HepG2 (cell line): ENCODE measurements around the gene ZNF32. TPM values are rescaled to one million over a fixed set of nuclear protein-coding genes. Genes with fewer than 3 reads are reported as not detected.

Experiments
- ATAC-seq: fragments of 200-7000 bp; cut with Tn5 transposase; 3 replicates; pipeline ENCODE4 v1.9.1; 2020; ENCODE audit warnings: mild to moderate bottlenecking, moderate library complexity
- BruUV-seq: library from RNA; stranded (reverse); fragments of 400-500 nt; replicated peaks from 2 replicates; lab custom pipeline; 2021; lab: Mats Ljungman, UMichigan
- CTCF ChIA-PET: fragments of 300-600 bp; formaldehyde crosslinking; extraction: SDS; loops from one replicate; lab custom pipeline; 2021; ENCODE audit warnings: low total read pairs, inconsistent platforms, low intra/inter-chr PET ratio; lab: Yijun Ruan, JAX
- POLR2A ChIA-PET: fragments of 350-600 bp; sonication (Branson Sonifier 250); formaldehyde crosslinking; loops from one replicate; lab custom pipeline; 2020; ENCODE audit warnings: antibody characterized with exemption, inconsistent platforms; lab: Yijun Ruan, JAX
- DNase-seq: peaks from one replicate; pipeline ENCODE4 v3.0.0-alpha.2; 2015; ENCODE audit warnings: low spot score
- FAIRE-seq: peaks from 3 replicates; lab custom pipeline; 2011; peaks lifted over from hg19 to GRCh38; lab: Jason Lieb, UNC
- H2AFZ ChIP-seq: one replicate; pipeline ENCODE4 v1.6.1; 2011; ENCODE audit warnings: low read length, inconsistent platforms
- H3K27ac ChIP-seq: fragments of 300-600 bp; 3 replicates; pipeline ENCODE4 v1.8.0; 2011; ENCODE audit warnings: mixed run types, mild to moderate bottlenecking, mixed read lengths, low read length, inconsistent platforms; ENCODE audit not compliant: insufficient read depth; ENCODE audit errors: extremely low read length
- H3K27me3 ChIP-seq, 2 experiments: fragments of 200-600 bp in 1 of 2; 2 replicates in 1 of 2; 3 replicates in 1 of 2; pipeline versions ENCODE4 v1.6.0 to v1.8.0; 2011; ENCODE audit warnings: low read length in 2 of 2, mild to moderate bottlenecking in 2 of 2, moderate library complexity in 2 of 2, inconsistent platforms in 1 of 2; ENCODE audit not compliant: insufficient read depth in 2 of 2, control insufficient read depth in 1 of 2
- H3K36me3 ChIP-seq, 2 experiments: fragments of 200-600 bp in 1 of 2; replicated peaks in 1 of 2; 2 replicates in 1 of 2; 3 replicates in 1 of 2; pipeline versions ENCODE4 v1.5.1 to v1.8.0; 2011; ENCODE audit warnings: low read length in 2 of 2, inconsistent platforms in 1 of 2; ENCODE audit not compliant: insufficient read depth in 2 of 2, control insufficient read depth in 1 of 2
- H3K4me1 ChIP-seq: 2 replicates; pipeline ENCODE4 v1.5.1; 2012; ENCODE audit warnings: low read length, inconsistent platforms; ENCODE audit not compliant: insufficient read depth
- H3K4me2 ChIP-seq: 2 replicates; pipeline ENCODE4 v1.6.0; 2011; ENCODE audit warnings: low read depth, low read length, inconsistent platforms
- H3K4me3 ChIP-seq, 3 experiments: fragments of 200-600 bp in 1 of 3; sonication (generic), shearing (Covaris generic) in 1 of 3; replicated peaks in 1 of 3; 2 replicates each; pipeline ENCODE4 v1.5.1; 2011 to 2016; ENCODE audit warnings: low read length in 3 of 3, inconsistent platforms in 2 of 3, low read depth in 2 of 3, mild to moderate bottlenecking in 2 of 3, control low read depth in 1 of 3, mixed read lengths in 1 of 3; ENCODE audit not compliant: insufficient read depth in 1 of 3
- H3K79me2 ChIP-seq: one replicate; pipeline ENCODE4 v1.6.1; 2011; ENCODE audit warnings: low read length, inconsistent platforms; ENCODE audit not compliant: insufficient read depth
- H3K9ac ChIP-seq: 2 replicates; pipeline ENCODE4 v1.6.0; 2011; ENCODE audit warnings: mild to moderate bottlenecking, low read depth, low read length, inconsistent platforms; ENCODE audit not compliant: insufficient read depth
- H3K9me3 ChIP-seq: 2 replicates; pipeline ENCODE4 v1.5.1; 2012; ENCODE audit warnings: mild to moderate bottlenecking, low read length
- H4K20me1 ChIP-seq: 2 replicates; pipeline ENCODE4 v1.6.0; 2011; ENCODE audit warnings: inconsistent platforms, mild to moderate bottlenecking, low read length, moderate library complexity; ENCODE audit not compliant: insufficient read depth
- ARNTL ChIP-seq: sonication (generic); formaldehyde crosslinking; IDR thresholded peaks from 2 replicates; pipeline ENCODE4 v1.4.0; 2020; ENCODE audit warnings: mild to moderate bottlenecking, missing genetic modification reagents
- BHLHE40 ChIP-seq: IDR thresholded peaks from 2 replicates; pipeline ENCODE4 v1.6.1; 2011; ENCODE audit warnings: low read length, improper control_type of control experiment
- HDAC1 ChIP-seq: sonication (generic); formaldehyde crosslinking; IDR thresholded peaks from 2 replicates; pipeline ENCODE4 v1.5.1; 2020; ENCODE audit warnings: mild to moderate bottlenecking, missing genetic modification reagents
- SIX1 ChIP-seq: sonication (generic); formaldehyde crosslinking; IDR thresholded peaks from 2 replicates; pipeline ENCODE4 v1.4.0; 2020; ENCODE audit warnings: missing genetic modification reagents, borderline replicate concordance
- ZNF10 ChIP-seq: sonication (generic); formaldehyde crosslinking; IDR thresholded peaks from 2 replicates; pipeline ENCODE4 v1.4.0; 2020; ENCODE audit warnings: mild to moderate bottlenecking, low read depth, missing genetic modification reagents, borderline replicate concordance
- ZNF709 ChIP-seq: sonication (generic); formaldehyde crosslinking; IDR thresholded peaks from 2 replicates; pipeline ENCODE4 v1.5.0; 2020; ENCODE audit warnings: mild to moderate bottlenecking, missing genetic modification reagents
- WGBS: methylation state at CpG from one replicate; pipeline ENCODE4 v1.1.6; 2017; ENCODE audit warnings: low lambda C conversion rate; 5-methylcytosine and 5-hydroxymethylcytosine counted together
- in situ Hi-C: cut with HindIII; loops from 2 replicates; pipeline ENCODE4 v1.10.0; 2017; ENCODE audit warnings: low pct_unique_long_range_greater_than_20kb; ENCODE audit not compliant: extremely low pct_ligation_motif_present
- intact Hi-C: fragments of 100-400 bp; cut with micrococcal nuclease; formaldehyde crosslinking; loops from one replicate; pipeline ENCODE4 v1.10.0; 2022; ENCODE audit not compliant: unreplicated experiment
- polyA plus RNA-seq, 8 experiments: library from polyadenylated mRNA; depleted of rRNA in 3 of 8; stranded (reverse) in 7 of 8; unstranded in 1 of 8; fragments of >200 nt; fragmentation: Illumina TruSeq in 4 of 8; extraction: Trizol in 4 of 8; gene quantifications; 2 replicates each; pipeline versions ENCODE4 v1.2.1 to v1.2.3, GENCODE V29; 2011 to 2016; ENCODE audit warnings: low read depth in 4 of 8, missing spikeins in 1 of 8, mixed read lengths in 1 of 8; ENCODE audit not compliant: insufficient read depth in 1 of 8
- total RNA-seq, 5 experiments: library from RNA; depleted of rRNA; stranded (reverse); fragments of >200 nt; fragmentation: Illumina TruSeq; extraction: Trizol; gene quantifications; 2 replicates each; pipeline ENCODE4 v1.2.3, GENCODE V29; 2016; ENCODE audit warnings: low read depth in 1 of 5
- TF ChIP-seq, protein P1 (sequence below): sonication (generic); formaldehyde crosslinking; IDR thresholded peaks from 2 replicates; pipeline ENCODE4 v1.4.0; 2020; ENCODE audit warnings: missing genetic modification reagents
- TF ChIP-seq, protein P2 (sequence below): sonication (generic); formaldehyde crosslinking; IDR thresholded peaks from 2 replicates; pipeline ENCODE4 v1.4.0; 2020; ENCODE audit warnings: missing genetic modification reagents

ZNF32 gene
- total and polyA plus RNA-seq, 2 of the 13 experiments (the other 11 are each of a cell fraction or from before 2014, with no cell fraction given): 12.5 to 16.9 TPM

GRCh38 chr10:43691485-43691884 is 42.8 kb upstream of the ZNF32 start:
- Histone ChIP-seq H3K79me2 (no peaks in the 10 kb centered on the region), H4K20me1 (no peaks in the 10 kb centered on the region), H3K27ac (no peak overlapping the region), H3K9me3 (no peaks in the 10 kb centered on the region), H2AFZ (no peak overlapping the region), H3K4me2 (no peak overlapping the region), H3K27me3 (peaks cover 0 to 9% of the 10 kb centered on the region in 2 experiments; a peak in 1 of 5 replicates), H3K36me3 (no peaks in the 10 kb centered on the region), H3K4me3 (no peak overlapping the region), H3K9ac (no peak overlapping the region), H3K4me1 (no peaks in the 10 kb centered on the region)
- ChIA-PET POLR2A (no interaction called here), CTCF (no interaction called here)
- TF ChIP-seq, protein P1, sequence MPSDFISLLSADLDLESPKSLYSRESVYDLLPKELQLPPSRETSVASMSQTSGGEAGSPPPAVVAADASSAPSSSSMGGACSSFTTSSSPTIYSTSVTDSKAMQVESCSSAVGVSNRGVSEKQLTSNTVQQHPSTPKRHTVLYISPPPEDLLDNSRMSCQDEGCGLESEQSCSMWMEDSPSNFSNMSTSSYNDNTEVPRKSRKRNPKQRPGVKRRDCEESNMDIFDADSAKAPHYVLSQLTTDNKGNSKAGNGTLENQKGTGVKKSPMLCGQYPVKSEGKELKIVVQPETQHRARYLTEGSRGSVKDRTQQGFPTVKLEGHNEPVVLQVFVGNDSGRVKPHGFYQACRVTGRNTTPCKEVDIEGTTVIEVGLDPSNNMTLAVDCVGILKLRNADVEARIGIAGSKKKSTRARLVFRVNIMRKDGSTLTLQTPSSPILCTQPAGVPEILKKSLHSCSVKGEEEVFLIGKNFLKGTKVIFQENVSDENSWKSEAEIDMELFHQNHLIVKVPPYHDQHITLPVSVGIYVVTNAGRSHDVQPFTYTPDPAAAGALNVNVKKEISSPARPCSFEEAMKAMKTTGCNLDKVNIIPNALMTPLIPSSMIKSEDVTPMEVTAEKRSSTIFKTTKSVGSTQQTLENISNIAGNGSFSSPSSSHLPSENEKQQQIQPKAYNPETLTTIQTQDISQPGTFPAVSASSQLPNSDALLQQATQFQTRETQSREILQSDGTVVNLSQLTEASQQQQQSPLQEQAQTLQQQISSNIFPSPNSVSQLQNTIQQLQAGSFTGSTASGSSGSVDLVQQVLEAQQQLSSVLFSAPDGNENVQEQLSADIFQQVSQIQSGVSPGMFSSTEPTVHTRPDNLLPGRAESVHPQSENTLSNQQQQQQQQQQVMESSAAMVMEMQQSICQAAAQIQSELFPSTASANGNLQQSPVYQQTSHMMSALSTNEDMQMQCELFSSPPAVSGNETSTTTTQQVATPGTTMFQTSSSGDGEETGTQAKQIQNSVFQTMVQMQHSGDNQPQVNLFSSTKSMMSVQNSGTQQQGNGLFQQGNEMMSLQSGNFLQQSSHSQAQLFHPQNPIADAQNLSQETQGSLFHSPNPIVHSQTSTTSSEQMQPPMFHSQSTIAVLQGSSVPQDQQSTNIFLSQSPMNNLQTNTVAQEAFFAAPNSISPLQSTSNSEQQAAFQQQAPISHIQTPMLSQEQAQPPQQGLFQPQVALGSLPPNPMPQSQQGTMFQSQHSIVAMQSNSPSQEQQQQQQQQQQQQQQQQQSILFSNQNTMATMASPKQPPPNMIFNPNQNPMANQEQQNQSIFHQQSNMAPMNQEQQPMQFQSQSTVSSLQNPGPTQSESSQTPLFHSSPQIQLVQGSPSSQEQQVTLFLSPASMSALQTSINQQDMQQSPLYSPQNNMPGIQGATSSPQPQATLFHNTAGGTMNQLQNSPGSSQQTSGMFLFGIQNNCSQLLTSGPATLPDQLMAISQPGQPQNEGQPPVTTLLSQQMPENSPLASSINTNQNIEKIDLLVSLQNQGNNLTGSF (CRISPR knock-in tag): no peak
- TF ChIP-seq SIX1 (CRISPR knock-in tag) (no peak), BHLHE40 (no peak), HDAC1 (no peak), ZNF709 (no peak), ARNTL (CRISPR knock-in tag) (no peak), ZNF10 (CRISPR knock-in tag) (no peak)
- TF ChIP-seq, protein P2, sequence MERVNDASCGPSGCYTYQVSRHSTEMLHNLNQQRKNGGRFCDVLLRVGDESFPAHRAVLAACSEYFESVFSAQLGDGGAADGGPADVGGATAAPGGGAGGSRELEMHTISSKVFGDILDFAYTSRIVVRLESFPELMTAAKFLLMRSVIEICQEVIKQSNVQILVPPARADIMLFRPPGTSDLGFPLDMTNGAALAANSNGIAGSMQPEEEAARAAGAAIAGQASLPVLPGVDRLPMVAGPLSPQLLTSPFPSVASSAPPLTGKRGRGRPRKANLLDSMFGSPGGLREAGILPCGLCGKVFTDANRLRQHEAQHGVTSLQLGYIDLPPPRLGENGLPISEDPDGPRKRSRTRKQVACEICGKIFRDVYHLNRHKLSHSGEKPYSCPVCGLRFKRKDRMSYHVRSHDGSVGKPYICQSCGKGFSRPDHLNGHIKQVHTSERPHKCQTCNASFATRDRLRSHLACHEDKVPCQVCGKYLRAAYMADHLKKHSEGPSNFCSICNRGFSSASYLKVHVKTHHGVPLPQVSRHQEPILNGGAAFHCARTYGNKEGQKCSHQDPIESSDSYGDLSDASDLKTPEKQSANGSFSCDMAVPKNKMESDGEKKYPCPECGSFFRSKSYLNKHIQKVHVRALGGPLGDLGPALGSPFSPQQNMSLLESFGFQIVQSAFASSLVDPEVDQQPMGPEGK: no peak
- 22% methylated on average over 2 of the region's 2 CpGs for WGBS
- DNase-seq (no peak), ATAC-seq (no peak), FAIRE-seq (no peak)
- in situ Hi-C loops: no loop called here
- no TSS peak for BruUV-seq
- intact Hi-C loops: loop anchor here (10.0 kb wide), 1 partner anchor 93 kb away; no protein-coding TSS in a partner anchor
